Limb (tissue), 2 donors: ENCODE measurements around the gene PDE11A.
"Not testable (repeated sequence)": the region's sequence is repeated elsewhere in the genome, so short reads cannot be mapped to it uniquely, and the experiment has no call there.

Source experiments
- DNase-seq, 2 donors: peaks; one replicate each; pipeline ENCODE4 v3.0.0-alpha.2; 2016; ENCODE audit errors: extremely low spot score in 2 of 2

Gene PDE11A

DNA sequence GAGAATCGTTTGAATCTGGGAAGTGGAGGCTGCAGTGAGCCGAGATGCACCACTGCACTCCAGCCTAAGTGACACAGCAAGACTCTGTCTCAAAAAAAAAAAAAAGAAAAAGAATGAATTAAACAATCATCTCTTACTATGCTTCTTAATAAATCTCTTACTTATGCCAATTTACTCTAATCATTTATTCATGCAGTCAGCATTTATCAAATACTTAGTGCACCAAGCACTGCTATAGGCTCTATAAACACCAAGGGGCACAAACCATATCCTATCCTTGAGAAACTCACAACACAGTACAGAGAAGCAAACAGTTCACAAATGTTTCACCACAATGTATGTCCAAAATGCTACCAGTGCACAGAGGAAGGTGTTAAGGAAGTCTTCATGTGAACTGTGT is 189.4 kb downstream of the PDE11A start:
- DNase-seq, result no peak

DNA sequence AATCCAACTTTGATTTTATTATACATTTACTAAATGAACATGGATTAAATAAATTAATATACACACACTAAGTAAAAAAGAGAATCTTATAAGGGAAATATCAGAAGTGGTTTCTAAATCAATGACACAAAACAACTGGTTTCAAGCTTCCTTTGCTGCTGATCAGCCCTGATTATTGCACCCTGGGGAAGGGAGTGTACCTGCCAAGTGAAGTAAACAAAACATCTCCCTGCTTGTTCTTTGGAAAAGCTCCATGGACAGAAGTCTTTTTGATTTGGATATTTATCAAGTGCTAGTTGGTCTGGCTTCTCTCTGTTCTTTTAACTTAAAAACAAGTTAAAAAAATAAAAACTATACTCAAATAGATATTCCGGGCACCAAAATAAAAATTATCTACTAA is 190.1 kb downstream of the PDE11A start:
- no peak for DNase-seq

GRCh38 chr2:177881921-177882320 is 190.7 kb downstream of the PDE11A start:
- DNase-seq, result no peak

DNA sequence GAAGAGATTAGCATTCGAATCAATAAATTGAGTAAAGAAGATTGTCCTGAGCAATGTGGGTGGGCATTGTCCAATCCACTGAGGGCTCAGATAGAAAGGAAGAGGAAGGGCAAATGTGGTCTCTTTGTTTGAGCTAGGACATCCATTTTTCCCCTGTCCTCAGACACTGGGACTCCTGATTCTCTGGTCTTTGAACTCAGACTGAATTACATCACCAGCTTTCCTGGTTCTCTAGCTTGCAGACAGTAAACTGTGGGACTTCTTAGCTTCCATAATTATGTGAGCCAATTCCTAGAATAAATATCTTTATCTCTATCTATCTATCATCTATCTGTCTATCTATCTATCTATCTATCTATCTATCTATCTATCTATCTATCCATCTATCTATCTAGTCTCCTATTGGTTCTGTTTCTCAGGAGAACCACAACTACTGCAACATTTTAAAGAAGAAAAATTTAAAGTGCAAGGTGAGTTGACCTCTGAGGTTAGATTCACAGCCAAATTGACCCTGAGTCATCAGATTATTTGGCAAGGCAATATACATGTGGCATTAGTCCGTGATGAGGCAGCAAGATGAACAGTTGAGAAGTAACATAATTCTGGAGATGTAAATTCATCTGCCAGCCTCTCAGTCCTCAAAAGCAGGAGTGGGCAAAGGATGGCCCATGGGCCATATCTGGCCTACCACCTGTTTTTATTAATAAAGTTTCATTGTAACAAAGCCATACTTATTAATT is 191.4 kb downstream of the PDE11A start:
- DNase-seq, result no peak

GRCh38 chr2:177880285-177880684 is 192.3 kb downstream of the PDE11A start:
- DNase-seq, result no peak

GRCh38 chr2:177876950-177877349 is 195.6 kb downstream of the PDE11A start:
- no peak for DNase-seq

GRCh38 chr2:177874686-177875085 is 197.9 kb downstream of the PDE11A start:
- DNase-seq, result no peak

- no peak for DNase-seq
Observed at GRCh38 chr2:177873915-177874314, 198.7 kb downstream of the PDE11A start.

GRCh38 chr2:177872286-177872685 is 200.3 kb downstream of the PDE11A start:
- DNase-seq, result no peak

DNA sequence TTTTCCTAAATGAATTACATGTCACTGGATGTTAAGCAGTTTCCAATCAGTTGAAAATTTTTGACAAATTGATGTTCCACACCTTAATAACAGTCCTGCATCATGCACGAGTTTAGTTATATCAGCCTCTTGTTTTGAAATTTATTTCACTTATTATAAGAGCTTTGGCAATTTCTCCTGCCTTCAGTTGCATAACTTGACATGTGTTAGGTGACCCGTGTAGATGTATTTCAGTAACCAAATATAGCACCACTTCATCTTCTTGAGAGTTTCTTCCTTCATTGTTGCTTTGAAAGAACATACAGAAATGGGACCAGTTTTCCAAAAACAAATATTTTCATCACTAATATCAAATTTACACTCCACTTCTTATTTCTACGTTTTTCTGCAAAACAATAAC is 202.7 kb downstream of the PDE11A start:
- DNase-seq, result no peak

DNA sequence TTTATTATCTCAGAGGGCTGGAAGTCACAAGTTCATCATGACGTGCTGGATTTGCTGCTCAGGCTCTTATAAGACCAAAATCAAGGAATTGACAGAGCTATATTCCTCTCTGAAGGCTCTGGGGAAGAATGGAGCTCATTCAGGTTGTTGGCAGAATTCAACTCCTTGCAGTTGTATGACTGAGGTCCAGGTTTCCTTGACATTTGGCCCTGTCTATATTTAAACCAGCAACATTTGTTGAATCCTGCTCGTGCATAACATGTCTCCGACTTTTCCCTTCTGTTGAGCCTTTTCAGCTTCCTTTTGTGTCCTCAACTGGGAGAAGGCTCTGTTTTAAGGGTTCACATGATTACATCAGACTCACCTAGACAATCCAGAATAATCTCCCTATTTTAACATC is 203.4 kb downstream of the PDE11A start:
- no peak for DNase-seq

- no peak for DNase-seq
Observed at GRCh38 chr2:177868806-177869205, 203.8 kb downstream of the PDE11A start.

DNA sequence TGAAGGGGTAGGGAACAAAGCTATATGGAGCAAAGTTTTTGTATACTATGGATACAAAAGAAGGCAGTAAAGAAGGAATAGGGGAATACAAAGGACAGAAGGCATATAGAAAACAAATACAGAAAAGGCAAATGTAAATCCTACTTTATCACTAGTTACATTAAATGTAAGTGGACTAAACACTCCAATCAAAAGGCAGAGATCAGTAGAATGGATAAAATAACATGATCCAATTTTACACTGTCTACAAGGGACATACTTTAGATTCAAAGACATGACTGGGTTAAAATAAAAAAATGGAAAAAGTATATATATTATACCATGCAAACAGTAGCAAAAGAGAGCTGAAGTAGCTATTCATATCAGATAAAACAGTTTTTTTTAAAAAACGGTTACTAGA is 215.0 kb downstream of the PDE11A start:
- no peak for DNase-seq

- DNase-seq, result no peak
Observed at GRCh38 chr2:177852389-177852788, 220.2 kb downstream of the PDE11A start.

DNA sequence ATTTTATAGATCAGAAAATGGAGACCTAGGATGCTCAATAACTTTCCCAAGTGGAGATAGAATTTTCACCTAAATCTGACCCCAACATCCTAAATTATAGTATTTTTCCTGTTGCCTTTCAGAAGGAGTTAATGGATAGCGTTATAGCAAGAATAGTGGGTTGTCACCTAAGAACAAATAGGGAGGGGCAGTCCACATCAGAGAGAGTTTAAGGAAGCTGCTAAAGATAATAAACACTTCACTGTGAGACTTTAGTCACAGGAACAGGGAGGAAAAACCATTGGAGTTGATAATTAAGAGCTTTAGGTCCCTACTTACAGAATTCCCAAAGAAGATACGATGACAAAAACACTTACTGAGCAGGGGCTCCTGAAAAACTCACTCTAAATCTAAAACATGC is 229.4 kb downstream of the PDE11A start:
- no peak for DNase-seq

DNA sequence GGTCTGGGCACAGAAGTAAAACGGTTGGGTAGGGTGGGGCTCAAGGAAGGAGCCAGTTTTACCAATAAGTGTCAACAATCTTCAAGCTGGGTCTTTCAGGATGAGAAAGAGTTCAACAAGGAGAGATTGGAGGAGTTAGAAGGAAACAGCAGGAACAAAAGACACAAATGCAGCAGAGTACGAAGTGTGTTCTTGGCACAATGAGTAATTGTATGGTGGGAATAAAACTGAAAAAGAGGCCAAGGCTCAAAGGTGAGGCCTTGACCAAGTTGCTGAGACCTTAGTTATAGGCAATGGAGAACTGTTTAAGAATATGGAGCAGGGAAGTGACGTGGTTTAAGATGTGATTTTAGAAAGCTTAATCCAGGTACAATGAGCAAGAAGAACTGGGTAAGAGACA is 230.3 kb downstream of the PDE11A start:
- no peak for DNase-seq

- DNase-seq, result not testable (repeated sequence)
Observed at GRCh38 chr2:177835418-177836204, 237.0 kb downstream of the PDE11A start.

DNA sequence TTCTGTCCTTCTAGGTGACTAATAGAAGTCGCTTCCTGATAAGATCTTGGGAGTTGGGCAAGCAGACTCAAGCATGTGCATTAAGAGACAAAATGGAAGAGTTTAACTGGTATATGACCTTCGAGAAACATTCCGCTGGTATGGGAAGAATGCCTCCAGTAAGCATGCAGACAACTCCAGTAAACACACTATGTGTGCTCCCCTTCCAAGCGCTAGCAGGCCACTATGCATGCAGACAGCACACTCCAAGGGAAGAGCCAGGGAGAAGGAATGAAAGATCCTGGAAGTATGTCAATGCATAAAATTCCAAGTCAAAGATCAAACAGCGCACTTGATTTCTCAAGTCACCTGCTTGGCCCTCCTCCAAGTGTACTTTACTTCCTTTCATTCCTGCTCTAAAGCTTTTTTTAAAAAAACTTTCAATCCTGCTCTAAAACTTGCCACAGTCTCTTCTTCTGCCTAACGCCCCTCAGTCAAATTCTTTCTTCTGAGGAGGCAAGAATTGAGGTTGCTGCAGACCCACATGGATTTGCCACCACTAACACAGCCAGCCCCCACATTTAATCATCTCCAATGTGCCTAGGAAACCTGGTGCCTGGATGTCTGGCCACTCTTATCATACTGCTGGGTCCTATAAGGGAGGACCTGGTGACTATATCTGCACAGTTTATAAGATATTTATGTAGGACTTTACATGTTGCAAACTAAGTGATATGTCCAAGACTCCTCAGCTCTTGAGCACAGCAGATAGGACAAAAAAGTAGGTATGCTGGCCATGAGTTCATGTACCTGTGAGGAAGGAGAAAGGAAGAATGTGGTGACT is 239.8 kb downstream of the PDE11A start:
- no peak for DNase-seq

- DNase-seq, result no peak
Observed at GRCh38 chr2:177830881-177831386, 241.6 kb downstream of the PDE11A start.

DNA sequence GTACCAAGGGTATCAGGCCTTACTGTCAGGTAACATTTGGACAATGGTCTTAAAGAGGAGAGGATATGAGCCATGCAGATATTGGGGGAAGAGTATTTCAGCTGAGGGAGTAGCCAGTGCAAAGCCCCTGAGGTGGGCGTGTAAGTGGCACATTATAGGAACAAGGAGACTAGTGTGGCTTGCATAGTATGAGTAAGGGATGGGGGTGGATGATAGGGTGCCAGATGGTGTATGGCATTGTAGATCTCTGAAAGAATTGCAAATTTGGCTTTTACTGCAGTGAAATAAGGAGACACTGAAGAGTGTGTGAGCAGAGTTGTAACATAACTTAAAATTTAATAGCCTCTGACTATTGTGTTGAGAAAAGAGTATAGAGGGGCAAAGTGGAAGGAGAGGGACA is 244.0 kb downstream of the PDE11A start:
- DNase-seq, result no peak

GRCh38 chr2:177826897-177827296 is 245.7 kb downstream of the PDE11A start:
- no peak for DNase-seq

GRCh38 chr2:177822941-177823340 is 249.6 kb downstream of the PDE11A start:
- no peak for DNase-seq
